H9 (cell line): ENCODE measurements around the gene RSF1. TPM values are rescaled to one million over a fixed set of nuclear protein-coding genes. Genes with fewer than 3 reads are reported as not detected.

Experiments used
- DNase-seq: peaks from one replicate; pipeline ENCODE4 v3.0.0-alpha.2; 2017
- H2AFZ ChIP-seq: one replicate; pipeline ENCODE4 v1.6.1; 2013; ENCODE audit warnings: mild to moderate bottlenecking, low read length, control low read depth, moderate library complexity
- H2AK5ac ChIP-seq: 2 replicates; pipeline ENCODE4 v1.6.1; 2013; ENCODE audit warnings: low read length, control low read depth, mixed read lengths; ENCODE audit not compliant: insufficient read length
- H2BK120ac ChIP-seq: one replicate; pipeline ENCODE4 v1.6.1; 2013; ENCODE audit warnings: low read depth, mild to moderate bottlenecking, low read length, control low read depth, inconsistent platforms; ENCODE audit not compliant: poor library complexity, severe bottlenecking
- H2BK12ac ChIP-seq: 2 replicates; pipeline ENCODE4 v1.6.1; 2013; ENCODE audit warnings: low read length, control low read depth, mixed read lengths, low read depth; ENCODE audit not compliant: insufficient read length
- H2BK15ac ChIP-seq: 2 replicates; pipeline ENCODE4 v1.6.1; 2013; ENCODE audit warnings: low read depth, low read length, control low read depth
- H2BK20ac ChIP-seq: one replicate; pipeline ENCODE4 v1.6.1; 2013; ENCODE audit warnings: low read depth, mild to moderate bottlenecking, low read length, control low read depth, inconsistent platforms; ENCODE audit not compliant: poor library complexity, severe bottlenecking
- H2BK5ac ChIP-seq: 2 replicates; pipeline ENCODE4 v1.6.1; 2013; ENCODE audit warnings: low read length, control low read depth, mixed read lengths; ENCODE audit not compliant: insufficient read length
- H3K14ac ChIP-seq: 2 replicates; pipeline ENCODE4 v1.6.1; 2013; ENCODE audit warnings: low read length, control low read depth; ENCODE audit not compliant: insufficient read depth
- H3K18ac ChIP-seq: 2 replicates; pipeline ENCODE4 v1.6.1; 2013; ENCODE audit warnings: low read depth, mild to moderate bottlenecking, mixed read lengths, low read length, control low read depth; ENCODE audit not compliant: insufficient read length
- H3K23ac ChIP-seq: 2 replicates; pipeline ENCODE4 v1.6.1; 2013; ENCODE audit warnings: low read length, control low read depth, mixed read lengths, low read depth; ENCODE audit not compliant: insufficient read length
- H3K23me2 ChIP-seq: 2 replicates; pipeline ENCODE4 v1.6.1; 2013; ENCODE audit warnings: low read depth, mild to moderate bottlenecking, mixed read lengths, low read length, control low read depth; ENCODE audit not compliant: insufficient read length, poor library complexity, severe bottlenecking
- H3K27ac ChIP-seq: 2 replicates; pipeline ENCODE4 v1.5.1; 2013; ENCODE audit warnings: low read length, control low read depth, mixed read lengths, low read depth; ENCODE audit not compliant: insufficient read length
- H3K27me3 ChIP-seq: 2 replicates; pipeline ENCODE4 v1.6.1; 2013; ENCODE audit warnings: low read length, control low read depth, inconsistent platforms; ENCODE audit not compliant: insufficient read depth
- H3K4ac ChIP-seq: 2 replicates; pipeline ENCODE4 v1.6.1; 2013; ENCODE audit warnings: low read depth, mild to moderate bottlenecking, control low read depth, inconsistent platforms, low read length, moderate library complexity
- H3K4me1 ChIP-seq: 2 replicates; pipeline ENCODE4 v1.6.1; 2013; ENCODE audit warnings: low read length, control low read depth, inconsistent platforms; ENCODE audit not compliant: insufficient read depth
- H3K4me2 ChIP-seq: 2 replicates; pipeline ENCODE4 v1.6.1; 2013; ENCODE audit warnings: low read length, control low read depth, mixed read lengths; ENCODE audit not compliant: insufficient read length, insufficient read depth
- H3K56ac ChIP-seq: 2 replicates; pipeline ENCODE4 v1.6.1; 2013; ENCODE audit warnings: low read depth, mild to moderate bottlenecking, mixed read lengths, low read length, control low read depth; ENCODE audit not compliant: insufficient read length
- H3K79me1 ChIP-seq: 2 replicates; pipeline ENCODE4 v1.6.1; 2013; ENCODE audit warnings: low read depth, mild to moderate bottlenecking, moderate library complexity, low read length, control low read depth, inconsistent platforms; ENCODE audit not compliant: insufficient read depth, poor library complexity, severe bottlenecking
- H3K79me2 ChIP-seq: 2 replicates; pipeline ENCODE4 v1.6.1; 2013; ENCODE audit warnings: low read length, control low read depth, inconsistent platforms; ENCODE audit not compliant: insufficient read depth
- H3K9ac ChIP-seq: 2 replicates; pipeline ENCODE4 v1.6.1; 2013; ENCODE audit warnings: low read length, control low read depth, mixed read lengths; ENCODE audit not compliant: insufficient read length; ENCODE audit errors: extremely low read depth
- H3K9me3 ChIP-seq: one replicate; pipeline ENCODE4 v1.6.1; 2013; ENCODE audit warnings: low read depth, low read length, inconsistent platforms; ENCODE audit not compliant: control insufficient read depth
- H3T11ph ChIP-seq: one replicate; pipeline ENCODE4 v1.6.1; 2013; ENCODE audit warnings: mild to moderate bottlenecking, low read length, control low read depth, inconsistent platforms
- H4K20me1 ChIP-seq: one replicate; pipeline ENCODE4 v1.6.1; 2013; ENCODE audit not compliant: control insufficient read depth, insufficient read length, insufficient read depth
- H4K5ac ChIP-seq: 2 replicates; pipeline ENCODE4 v1.6.1; 2013; ENCODE audit warnings: low read depth, mild to moderate bottlenecking, mixed read lengths, low read length, control low read depth; ENCODE audit not compliant: insufficient read length
- H4K8ac ChIP-seq: replicated peaks from 2 replicates; pipeline ENCODE4 v1.6.1; 2013; ENCODE audit warnings: low read length, control low read depth, mixed read lengths, low read depth; ENCODE audit not compliant: insufficient read length
- H4K91ac ChIP-seq: 2 replicates; pipeline ENCODE4 v1.6.1; 2013; ENCODE audit warnings: low read depth, mild to moderate bottlenecking, moderate library complexity, mixed read lengths, low read length, control low read depth; ENCODE audit not compliant: insufficient read length
- H3K27ac Mint-ChIP-seq, 3 experiments: 2 replicates in 2 of 3; 3 replicates in 1 of 3; pipeline ENCODE4 v1.8.0; 2020 to 2021; ENCODE audit warnings: mixed read lengths in 3 of 3, mild to moderate bottlenecking in 1 of 3, moderate library complexity in 1 of 3
- H3K27me3 Mint-ChIP-seq: 2 replicates; pipeline ENCODE4 v1.8.0; 2021; ENCODE audit warnings: low read depth, mild to moderate bottlenecking, moderate library complexity, mixed read lengths
- H3K36me3 Mint-ChIP-seq, 3 experiments: 2 replicates in 2 of 3; 3 replicates in 1 of 3; pipeline ENCODE4 v1.8.0; 2020 to 2021; ENCODE audit warnings: low read depth in 3 of 3, mixed read lengths in 3 of 3; ENCODE audit not compliant: insufficient read depth in 1 of 3
- H3K4me1 Mint-ChIP-seq, 2 experiments: 2 replicates each; pipeline ENCODE4 v1.8.0; 2020; ENCODE audit warnings: mixed read lengths in 2 of 2
- H3K4me3 Mint-ChIP-seq, 2 experiments: 2 replicates in 1 of 2; 3 replicates in 1 of 2; pipeline ENCODE4 v1.8.0; 2020 to 2021; ENCODE audit warnings: mild to moderate bottlenecking in 2 of 2, mixed read lengths in 2 of 2, moderate library complexity in 1 of 2
- H3K9me3 Mint-ChIP-seq, 2 experiments: 2 replicates in 1 of 2; 3 replicates in 1 of 2; pipeline ENCODE4 v1.8.0; 2020; ENCODE audit warnings: mild to moderate bottlenecking in 2 of 2, mixed read lengths in 2 of 2, moderate library complexity in 1 of 2
- CTCF ChIP-seq: fragments of 200-600 bp; sonication (generic); conservative IDR thresholded peaks from 3 replicates; pipeline ENCODE4 v1.8.0; 2021; ENCODE audit warnings: antibody characterized with exemption, mild to moderate bottlenecking
- WGBS: extraction: QIAGEN DNeasy Blood & Tissue Kit; methylation state at CpG from one replicate; pipeline ENCODE4 v1.1.7; 2013; ENCODE audit warnings: missing lambda C conversion rate, low lambda C conversion rate, mixed read lengths; ENCODE audit not compliant: insufficient read length; ENCODE audit errors: extremely low coverage; 5-methylcytosine and 5-hydroxymethylcytosine counted together
- total RNA-seq: library from RNA; stranded (reverse); gene quantifications from 2 replicates; pipeline ENCODE4 v1.2.1, GENCODE V29; 2021

RSF1 gene
- total RNA-seq, 1 experiment from 2014 or later, result 82.6 TPM

DNA sequence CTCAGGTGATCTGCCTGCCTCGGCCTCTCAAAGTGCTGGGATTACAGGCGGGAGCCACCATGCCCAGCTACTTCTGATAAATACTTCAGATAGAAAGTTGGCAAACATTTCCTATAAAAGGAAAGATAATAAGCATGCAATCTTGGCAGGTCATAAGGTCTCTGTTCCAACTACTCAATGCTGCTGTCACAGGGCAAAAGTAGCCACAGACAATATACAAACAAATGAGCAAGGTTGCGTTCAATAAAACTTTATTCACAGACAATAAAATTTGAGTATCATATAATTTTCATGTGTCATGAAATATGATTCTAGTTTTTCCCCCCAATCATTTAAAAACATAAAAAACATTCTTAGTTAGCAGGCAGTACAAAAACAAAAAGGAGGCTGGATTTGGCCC lies 129.9 kb downstream of the RSF1 start:
- no peak for DNase-seq
- H3K18ac ChIP-seq, result no peak overlapping the region
- no peak overlapping the region for H3K27ac ChIP-seq
- no peak overlapping the region for H4K8ac ChIP-seq
- no peak overlapping the region for H2AFZ ChIP-seq
- TF ChIP-seq CTCF, result no peak
- no peak overlapping the region for H2BK20ac ChIP-seq
- Mint-ChIP-seq H3K4me3 (no peak overlapping the region), H3K27ac (no peak overlapping the region; a peak in 1 of 7 replicates), H3K9me3 (no peaks in the 10 kb centered on the region), H3K36me3 (peaks cover 8 to 65% (median 62%) of the 10 kb centered on the region in 3 experiments; a peak in 6 of 7 replicates), H3K4me1 (0 out of 4 replicates have a peak, but pooled peaks cover 0 to 3% of the 10 kb centered on the region in 2 experiments), H3K27me3 (no peaks in the 10 kb centered on the region)
- H3K23ac ChIP-seq, result no peak overlapping the region
- no peaks in the 10 kb centered on the region for H3K79me1 ChIP-seq
- no peaks in the 10 kb centered on the region for H3K9me3 ChIP-seq
- H2BK15ac ChIP-seq, result no peak overlapping the region
- H2BK120ac ChIP-seq, result no peak overlapping the region
- H3K4ac ChIP-seq, result no peak overlapping the region
- no peak overlapping the region for H3K9ac ChIP-seq
- no peaks in the 10 kb centered on the region for H4K20me1 ChIP-seq
- H2BK12ac ChIP-seq, result no peak overlapping the region
- no peak overlapping the region for H3K4me2 ChIP-seq
- H3T11ph ChIP-seq, result no peak overlapping the region
- no peak overlapping the region for H3K56ac ChIP-seq
- H3K23me2 ChIP-seq, result no peaks in the 10 kb centered on the region
- H4K5ac ChIP-seq, result no peak overlapping the region
- H2AK5ac ChIP-seq, result no peak overlapping the region
- no peaks in the 10 kb centered on the region for H3K79me2 ChIP-seq
- H2BK5ac ChIP-seq, result no peak overlapping the region
- no peaks in the 10 kb centered on the region for H3K27me3 ChIP-seq
- no peak overlapping the region for H3K14ac ChIP-seq
- H4K91ac ChIP-seq, result no peak overlapping the region
- WGBS, result no CpG with 5 or more reads among the region's 3 CpGs
- no peaks in the 10 kb centered on the region; the same call in 1 of the 2 replicates for H3K4me1 ChIP-seq
